ENCODE data around the gene RAB11FIP4.

Gene RAB11FIP4

DNA sequence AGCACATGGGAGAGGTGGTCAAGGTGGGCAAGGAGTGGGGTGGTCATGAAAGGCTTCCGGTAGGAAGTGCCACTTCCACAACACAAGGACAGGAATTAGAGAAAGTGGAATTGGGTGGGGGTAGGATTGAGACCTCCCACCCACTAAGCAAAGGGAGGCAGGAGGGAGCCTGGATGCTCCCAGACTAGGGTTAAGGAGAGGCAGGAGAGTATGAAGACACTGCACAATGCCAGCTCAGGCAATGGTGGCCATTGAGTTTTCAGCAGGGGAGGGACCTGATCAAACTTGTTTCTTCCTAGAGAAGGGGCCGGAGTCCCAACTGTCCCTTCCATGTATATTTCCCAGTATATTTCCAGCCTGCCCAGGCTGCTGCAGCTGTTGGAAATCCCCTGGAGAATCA is 3.1 kb upstream of the RAB11FIP4 start:
- DNase-seq, result no peak

- peak; percentile 44 for DNase-seq
Observed at GRCh38 chr17:31388770-31389656, 2.5 kb upstream of the RAB11FIP4 start.

DNA sequence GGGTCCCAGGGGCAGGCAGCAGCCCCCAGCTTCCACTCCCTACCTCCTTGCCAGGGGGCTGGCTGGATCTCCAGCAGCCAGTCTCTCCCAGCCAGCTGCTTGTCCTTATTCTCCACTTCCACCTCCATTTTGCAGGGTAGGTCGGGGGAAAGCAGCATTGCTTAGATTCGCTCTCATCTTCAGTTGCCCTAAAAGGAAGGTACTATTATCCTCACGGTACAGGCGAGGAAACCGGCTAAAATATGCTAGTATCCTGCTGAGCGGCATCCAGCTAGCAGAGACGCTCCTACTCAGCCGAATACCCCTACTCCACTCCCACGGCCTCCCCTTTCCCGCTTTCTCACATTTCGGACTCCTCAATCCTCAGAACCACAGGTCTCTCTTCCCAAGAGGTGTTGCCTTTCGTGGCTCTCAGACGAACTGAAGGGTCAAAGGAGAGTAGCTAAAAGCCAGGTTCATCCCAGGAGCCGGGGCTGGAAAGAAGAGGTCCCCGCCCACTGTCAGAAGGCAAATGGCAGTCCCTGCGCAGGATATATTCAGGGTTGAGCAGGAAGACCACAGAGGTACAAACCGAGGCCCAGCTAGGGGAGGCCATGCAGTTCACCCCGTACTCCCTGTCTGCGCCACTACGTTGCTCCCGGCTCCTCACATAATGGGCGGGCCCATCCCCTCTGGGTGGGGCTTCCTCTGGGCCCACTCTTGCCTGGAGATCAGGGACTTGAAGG is 1.7 kb upstream of the RAB11FIP4 start:
- DNase-seq, result no peak

DNA sequence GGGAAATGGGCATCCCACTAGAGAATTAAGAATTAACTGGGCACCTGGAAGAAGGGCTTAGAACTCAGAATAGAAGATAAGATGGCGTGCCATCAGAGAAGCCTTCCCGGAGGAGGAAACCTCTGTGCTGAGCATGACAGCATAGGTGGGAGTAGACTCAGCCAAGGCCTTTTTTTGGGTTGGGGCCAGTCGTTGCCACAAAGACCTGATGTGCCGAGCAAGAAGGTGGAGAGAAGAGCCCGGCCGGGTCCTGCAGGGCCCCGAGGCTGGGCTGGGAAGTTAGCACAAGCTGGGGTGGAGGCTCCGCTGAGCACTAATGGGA is 1.1 kb upstream of the RAB11FIP4 start:
- no peak for DNase-seq

DNA sequence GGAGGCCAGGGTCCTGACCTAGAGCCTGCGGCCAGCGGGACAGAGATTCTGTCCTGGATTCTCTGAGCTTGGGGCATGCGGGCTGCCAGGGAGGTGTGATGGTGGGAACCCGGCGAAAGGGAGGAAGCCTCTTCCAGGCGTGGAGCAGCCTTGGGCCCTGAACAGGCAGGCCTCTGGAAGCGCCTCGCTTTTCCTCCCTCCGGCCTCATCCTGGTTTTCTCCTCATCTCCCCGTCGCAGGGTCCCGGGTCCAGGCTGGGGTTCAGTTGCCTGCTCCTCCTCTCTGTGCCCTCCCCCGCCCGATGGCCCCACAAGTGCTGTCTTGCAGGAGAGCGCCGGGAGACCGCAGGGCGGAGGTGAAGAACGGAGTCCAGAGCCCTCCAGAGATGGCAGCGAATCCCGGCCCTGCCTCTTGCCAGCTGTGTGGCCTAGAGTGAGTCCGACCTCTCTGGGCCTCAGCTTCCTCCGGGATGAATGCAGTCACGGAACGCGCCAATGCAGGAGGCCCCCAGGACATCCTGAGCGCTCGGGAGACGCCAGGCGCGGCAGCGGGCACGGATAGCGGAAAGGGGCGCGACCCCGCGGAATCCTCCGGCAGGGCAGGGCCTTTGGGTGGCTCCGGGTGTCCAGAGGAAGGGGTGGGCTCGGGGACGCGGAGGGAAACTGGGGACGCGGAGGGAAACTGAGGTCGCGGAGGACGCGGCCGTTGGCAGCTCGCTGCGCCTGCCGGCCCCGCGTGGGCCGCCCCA is 553 bp upstream of the RAB11FIP4 start:
- DNase-seq, result no peak

DNA sequence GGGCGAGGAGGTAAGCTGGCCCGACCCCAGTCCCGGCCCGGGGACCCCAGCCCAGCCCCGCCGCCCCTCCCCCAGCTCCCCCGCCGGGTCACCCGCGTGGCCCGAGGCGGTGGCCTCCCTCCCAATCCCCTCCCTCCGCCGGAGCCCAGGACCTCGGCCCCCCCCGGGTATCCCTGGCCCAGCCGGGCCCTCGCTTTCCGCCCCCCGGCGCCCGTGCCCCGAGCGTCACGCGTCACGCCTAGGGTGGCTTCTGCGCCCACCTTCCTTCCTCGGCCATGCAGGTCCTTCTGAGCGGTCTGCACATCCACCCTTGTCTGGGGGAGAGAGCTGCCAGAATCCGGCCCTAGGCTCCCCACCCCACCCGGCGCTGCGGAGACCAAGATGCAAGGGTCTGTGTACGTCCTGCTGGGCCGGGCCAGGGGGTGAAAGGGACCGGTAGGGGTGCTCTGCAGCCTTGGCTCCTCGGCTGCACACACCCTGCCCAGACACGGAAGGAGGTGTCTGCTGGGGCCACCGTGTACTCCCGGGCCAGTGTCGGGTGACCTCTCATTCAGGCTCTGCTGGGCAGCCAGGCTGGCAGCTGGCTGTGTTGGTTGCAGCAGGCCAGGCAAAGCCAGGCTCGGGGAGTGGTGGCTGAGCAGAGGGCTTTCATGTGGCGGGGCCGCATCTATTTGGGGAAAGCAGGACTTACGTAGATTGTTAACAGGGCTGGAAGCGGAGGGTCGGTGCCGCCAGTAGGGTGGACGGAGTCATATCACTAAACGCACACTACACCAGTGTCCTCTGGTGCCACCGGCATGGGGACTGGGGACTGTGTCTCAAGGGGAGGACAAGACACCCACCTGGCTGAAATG is 754 bp downstream of the RAB11FIP4 start:
- no peak for DNase-seq

GRCh38 chr17:31392856-31393748 is 1.6 kb downstream of the RAB11FIP4 start:
- no peak for DNase-seq

GRCh38 chr17:31393749-31394146 is 2.3 kb downstream of the RAB11FIP4 start:
- DNase-seq, result no peak

GRCh38 chr17:31394544-31394943 is 3.1 kb downstream of the RAB11FIP4 start:
- peak; percentile 48 for DNase-seq

GRCh38 chr17:31397256-31397939 is 5.9 kb downstream of the RAB11FIP4 start:
- DNase-seq, result no peak

DNA sequence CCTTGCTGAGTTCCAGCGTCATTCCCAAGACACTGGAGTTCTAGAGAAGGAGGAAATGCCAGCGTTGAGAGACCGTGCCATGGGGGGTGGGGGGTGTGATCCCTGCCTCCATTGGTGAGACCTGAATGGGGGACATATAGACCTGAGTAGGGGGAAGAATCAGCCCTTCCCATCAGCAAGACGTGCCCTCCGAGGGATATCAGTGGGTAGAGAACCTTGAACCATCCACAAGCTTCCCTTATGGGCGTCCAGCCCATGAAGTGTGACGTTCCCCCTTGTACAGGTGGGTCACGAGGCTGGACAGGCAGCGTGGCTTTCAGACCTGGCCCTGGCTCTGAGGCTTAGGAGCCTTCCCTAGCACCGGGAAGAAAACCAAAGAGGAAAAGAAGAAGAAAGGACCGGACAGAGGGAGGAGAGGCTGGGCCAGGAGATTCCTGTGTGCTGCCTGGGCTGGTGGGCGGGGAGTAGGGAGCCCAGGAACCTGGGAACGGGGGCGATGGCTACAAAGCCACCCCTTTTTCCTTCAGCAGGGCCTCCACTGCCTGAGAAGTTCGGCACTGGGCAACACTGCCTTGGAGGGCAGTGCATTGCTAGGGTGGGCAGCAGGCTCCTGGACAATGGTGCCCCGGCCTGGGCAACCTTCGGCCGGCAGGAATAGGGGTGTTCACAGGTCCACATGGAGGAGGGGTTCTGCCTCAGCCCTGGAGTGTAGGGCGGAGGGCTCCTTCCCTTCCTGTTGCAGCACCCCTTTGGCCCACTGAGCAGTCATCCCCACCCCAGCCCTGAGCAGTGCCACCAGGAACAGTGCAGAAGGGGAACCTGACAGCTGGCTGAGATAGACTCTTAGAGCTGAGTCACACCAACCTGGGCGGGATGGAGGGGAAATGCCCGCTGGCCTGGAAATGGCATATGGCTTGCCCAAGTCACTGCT is 7.2 kb downstream of the RAB11FIP4 start:
- DNase-seq, result no peak

DNA sequence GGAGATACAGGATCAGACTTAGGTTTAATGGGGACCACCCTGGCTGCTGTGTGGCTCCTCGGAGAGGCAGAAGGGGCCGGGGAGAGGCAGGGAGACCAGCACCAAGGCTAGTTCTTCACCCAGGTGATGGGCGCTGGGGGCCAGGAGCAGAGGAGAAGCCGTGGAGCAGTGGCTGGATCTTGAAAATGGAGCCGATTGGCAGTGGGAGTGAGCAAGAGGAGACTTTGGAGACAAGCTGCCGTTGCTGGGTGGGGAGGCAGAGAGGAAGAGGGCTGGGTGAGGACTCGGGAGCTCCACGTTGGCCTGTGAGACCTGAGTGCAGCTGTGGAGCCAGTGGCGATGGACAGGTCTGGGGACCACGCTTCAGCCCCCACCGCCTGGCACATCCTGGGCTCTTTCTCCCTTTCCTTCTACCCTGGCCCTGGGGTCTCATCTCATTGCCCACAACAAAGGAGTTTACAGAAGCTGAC is 9.0 kb downstream of the RAB11FIP4 start:
- no peak for DNase-seq

GRCh38 chr17:31401456-31402254 is 10.2 kb downstream of the RAB11FIP4 start:
- DNase-seq, result no peak

GRCh38 chr17:31404028-31404949 is 12.8 kb downstream of the RAB11FIP4 start:
- DNase-seq, result no peak

DNA sequence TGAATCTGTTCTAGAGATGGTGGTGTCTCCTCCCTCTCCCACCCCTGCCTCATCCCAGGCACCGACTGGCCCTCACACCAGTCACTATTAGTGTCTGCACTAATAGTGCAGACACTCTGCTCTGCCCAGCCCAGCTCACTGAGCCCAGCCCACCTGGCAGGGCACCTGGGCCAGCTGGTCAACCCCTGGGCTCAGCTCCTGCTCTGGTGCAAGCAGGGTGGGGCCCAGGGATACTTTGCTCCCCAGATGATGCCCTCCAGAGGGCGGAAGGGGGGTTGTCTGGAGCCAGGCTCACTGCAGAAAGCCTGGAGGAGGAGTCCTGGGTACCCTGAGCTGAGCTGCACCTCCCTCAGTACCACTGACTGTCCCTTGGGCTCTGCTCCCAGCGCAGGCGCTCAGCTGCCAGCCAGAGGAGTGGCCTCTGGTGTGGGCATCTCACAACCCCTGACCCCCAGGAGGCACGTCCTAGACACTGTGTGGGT is 14.5 kb downstream of the RAB11FIP4 start:
- DNase-seq, result no peak

GRCh38 chr17:31408586-31408985 is 17.1 kb downstream of the RAB11FIP4 start:
- DNase-seq, result no peak

- DNase-seq, result no peak
Observed at GRCh38 chr17:31411707-31412285, 20.3 kb downstream of the RAB11FIP4 start.
